Natural killer cell treated with Interleukin-12 subunit alpha and Interleukin-12 subunit beta and Interleukin-15 and Interleukin-18, amount 100 ng/mL, for 72 hours (primary cell): ENCODE data around the gene PKDCC. TPM values are rescaled to one million over a fixed set of nuclear protein-coding genes. Genes with fewer than 3 reads are reported as not detected.
A peak's percentile ranks its signal among the peaks of the same experiment; 100 is the strongest.

Experiments
- ATAC-seq, 2 donors: fragments of 150-1000 bp; cut with Tn5 transposase in 1 of 2; sonication (Bioruptor Pico), chemical (Tn5 transposase) in 1 of 2; 2 replicates each; pipeline ENCODE4 v1.10.0; 2021
- DNase-seq: peaks from one replicate; pipeline ENCODE4 v3.0.0; 2022; ENCODE audit warnings: low spot score
- H3K27ac Mint-ChIP-seq, 2 donors: 1 replicate in 1 of 2; 2 replicates in 1 of 2; pipeline ENCODE4 v1.8.0; 2022; ENCODE audit warnings: mixed read lengths in 2 of 2, mild to moderate bottlenecking in 1 of 2, moderate library complexity in 1 of 2
- H3K27me3 Mint-ChIP-seq, 2 donors: 1 replicate in 1 of 2; 2 replicates in 1 of 2; pipeline ENCODE4 v1.8.0; 2022; ENCODE audit warnings: mixed read lengths in 2 of 2
- H3K36me3 Mint-ChIP-seq: one replicate; pipeline ENCODE4 v1.8.0; 2022; ENCODE audit warnings: mixed read lengths
- H3K4me1 Mint-ChIP-seq, 2 donors: 1 replicate in 1 of 2; 2 replicates in 1 of 2; pipeline ENCODE4 v1.8.0; 2022; ENCODE audit warnings: low read depth in 2 of 2, mixed read lengths in 2 of 2, mild to moderate bottlenecking in 1 of 2
- H3K4me3 Mint-ChIP-seq: one replicate; pipeline ENCODE4 v1.8.0; 2022; ENCODE audit warnings: mixed read lengths
- H3K9me3 Mint-ChIP-seq: 2 replicates; pipeline ENCODE4 v1.8.0; 2022; ENCODE audit warnings: mixed read lengths
- total RNA-seq, 2 donors: library from RNA; stranded (reverse); gene quantifications; one replicate each; pipeline ENCODE4 v1.2.3, GENCODE V29; 2022

Gene PKDCC
- total RNA-seq, 2 donors from 2014 or later, result not detected

- Mint-ChIP-seq H3K4me1 (peaks cover 13 to 19% of the 10 kb centered on the region in 2 donors), H3K4me3 (no peak overlapping the region), H3K36me3 (no peaks in the 10 kb centered on the region), H3K27ac (no peak overlapping the region), H3K9me3 (no peaks in the 10 kb centered on the region), H3K27me3 (peaks cover 13 to 15% of the 10 kb centered on the region in 2 donors)
- no peak for ATAC-seq
- no peak for DNase-seq
These were observed 39.5 kb downstream of the PKDCC start for GRCh38 chr2:42087137-42087856.

GRCh38 chr2:42087857-42088195 is 40.0 kb downstream of the PKDCC start:
- ATAC-seq (no peak), DNase-seq (no peak)
- Mint-ChIP-seq H3K27ac (no peak overlapping the region), H3K9me3 (no peaks in the 10 kb centered on the region), H3K4me3 (no peak overlapping the region), H3K27me3 (peaks cover 11 to 12% of the 10 kb centered on the region in 2 donors), H3K36me3 (no peaks in the 10 kb centered on the region), H3K4me1 (peaks cover 11 to 16% of the 10 kb centered on the region in 2 donors)

GRCh38 chr2:42089340-42089925 is 41.6 kb downstream of the PKDCC start:
- ATAC-seq (peak; percentile 90 to 91), DNase-seq (peak; percentile 84)
- Mint-ChIP-seq H3K27ac (no peak overlapping the region), H3K4me3 (no peak overlapping the region), H3K4me1 (peaks cover 8 to 21% of the 10 kb centered on the region in 2 donors), H3K36me3 (no peaks in the 10 kb centered on the region), H3K27me3 (peaks cover 7 to 8% of the 10 kb centered on the region in 2 donors), H3K9me3 (no peaks in the 10 kb centered on the region)

- no peaks in the 10 kb centered on the region for H3K36me3 Mint-ChIP-seq
- H3K27me3 Mint-ChIP-seq, result peaks cover 7 to 8% of the 10 kb centered on the region in 2 donors
- ATAC-seq, result no peak
- no peak overlapping the region for H3K27ac Mint-ChIP-seq
- DNase-seq, result peak; percentile 12
- H3K4me1 Mint-ChIP-seq, result peaks cover 8 to 21% of the 10 kb centered on the region in 2 donors
- no peaks in the 10 kb centered on the region for H3K9me3 Mint-ChIP-seq
- H3K4me3 Mint-ChIP-seq, result no peak overlapping the region
These were observed 42.4 kb downstream of the PKDCC start for GRCh38 chr2:42090216-42090615.

- H3K27me3 Mint-ChIP-seq, result peaks cover 0 to 1% of the 10 kb centered on the region in 2 donors
- H3K27ac Mint-ChIP-seq, result no peak overlapping the region
These were observed 43.9 kb downstream of the PKDCC start for GRCh38 chr2:42091671-42092070.

GRCh38 chr2:42092084-42092996 is 44.5 kb downstream of the PKDCC start:
- ATAC-seq, result no peak

More at GRCh38 chr2:42091671-42092070, 43.9 kb downstream of the PKDCC start:
- Mint-ChIP-seq H3K4me1 (peaks cover 8 to 16% of the 10 kb centered on the region in 2 donors), H3K9me3 (no peaks in the 10 kb centered on the region), H3K4me3 (no peak overlapping the region), H3K36me3 (no peaks in the 10 kb centered on the region)
- ATAC-seq (no peak), DNase-seq (peak; percentile 18)

GRCh38 chr2:42094114-42094513 is 46.3 kb downstream of the PKDCC start:
- no peak for ATAC-seq
- no peaks in the 10 kb centered on the region for H3K36me3 Mint-ChIP-seq
- no peaks in the 10 kb centered on the region for H3K9me3 Mint-ChIP-seq
- no peak for DNase-seq
- H3K4me3 Mint-ChIP-seq, result no peak overlapping the region
- no peaks in the 10 kb centered on the region for H3K27me3 Mint-ChIP-seq
- H3K27ac Mint-ChIP-seq, result no peak overlapping the region
- H3K4me1 Mint-ChIP-seq, result peaks cover 22 to 24% of the 10 kb centered on the region in 2 donors

More at GRCh38 chr2:42092084-42092996, 44.5 kb downstream of the PKDCC start:
- Mint-ChIP-seq H3K4me3 (no peak overlapping the region), H3K4me1 (peaks cover 9 to 16% of the 10 kb centered on the region in 2 donors), H3K27me3 (no peaks in the 10 kb centered on the region), H3K9me3 (no peaks in the 10 kb centered on the region), H3K36me3 (no peaks in the 10 kb centered on the region), H3K27ac (no peak overlapping the region)
- peak; percentile 3 for DNase-seq

GRCh38 chr2:42095923-42096408 is 48.1 kb downstream of the PKDCC start:
- Mint-ChIP-seq H3K4me1 (peaks cover 34 to 41% of the 10 kb centered on the region in 2 donors), H3K9me3 (peaks cover 7% of the 10 kb centered on the region), H3K4me3 (no peak overlapping the region), H3K27me3 (no peaks in the 10 kb centered on the region), H3K27ac (no peak overlapping the region), H3K36me3 (peaks cover 10% of the 10 kb centered on the region)
- DNase-seq, result no peak
- ATAC-seq, result peak; percentile 54 to 60

- no peaks in the 10 kb centered on the region for H3K27me3 Mint-ChIP-seq
These were observed 49.2 kb downstream of the PKDCC start for GRCh38 chr2:42096869-42097591.

GRCh38 chr2:42098571-42099437 is 51.0 kb downstream of the PKDCC start:
- peaks cover 10% of the 10 kb centered on the region for H3K36me3 Mint-ChIP-seq
- peaks cover 7% of the 10 kb centered on the region for H3K9me3 Mint-ChIP-seq
- no peaks in the 10 kb centered on the region for H3K27me3 Mint-ChIP-seq
- DNase-seq, result peak; percentile 47
- H3K4me3 Mint-ChIP-seq, result no peak overlapping the region
- no peak for ATAC-seq
- peaks cover 43 to 44% of the 10 kb centered on the region in 2 donors for H3K4me1 Mint-ChIP-seq
- peak overlapping the region; percentile 36 to 57 for H3K27ac Mint-ChIP-seq

More at GRCh38 chr2:42096869-42097591, 49.2 kb downstream of the PKDCC start:
- Mint-ChIP-seq H3K4me3 (no peak overlapping the region), H3K36me3 (peaks cover 10% of the 10 kb centered on the region), H3K27ac (peak overlapping the region; percentile 36 to 57), H3K4me1 (peaks cover 37 to 42% of the 10 kb centered on the region in 2 donors), H3K9me3 (peaks cover 7% of the 10 kb centered on the region)
- ATAC-seq (no peak), DNase-seq (no peak)

- H3K27me3 Mint-ChIP-seq, result no peaks in the 10 kb centered on the region
- peak overlapping the region; percentile 36 to 57 for H3K27ac Mint-ChIP-seq
These were observed 51.8 kb downstream of the PKDCC start for GRCh38 chr2:42099438-42100173.

More at GRCh38 chr2:42099438-42100173, 51.8 kb downstream of the PKDCC start:
- Mint-ChIP-seq H3K9me3 (peaks cover 7% of the 10 kb centered on the region), H3K4me3 (peak overlapping the region; percentile 52), H3K4me1 (peaks cover 39 to 49% of the 10 kb centered on the region in 2 donors), H3K36me3 (peaks cover 10% of the 10 kb centered on the region)
- peak; percentile 32 for DNase-seq
- ATAC-seq, result no peak
